ENCODE measurements around the gene RPS6KA1.

DNA sequence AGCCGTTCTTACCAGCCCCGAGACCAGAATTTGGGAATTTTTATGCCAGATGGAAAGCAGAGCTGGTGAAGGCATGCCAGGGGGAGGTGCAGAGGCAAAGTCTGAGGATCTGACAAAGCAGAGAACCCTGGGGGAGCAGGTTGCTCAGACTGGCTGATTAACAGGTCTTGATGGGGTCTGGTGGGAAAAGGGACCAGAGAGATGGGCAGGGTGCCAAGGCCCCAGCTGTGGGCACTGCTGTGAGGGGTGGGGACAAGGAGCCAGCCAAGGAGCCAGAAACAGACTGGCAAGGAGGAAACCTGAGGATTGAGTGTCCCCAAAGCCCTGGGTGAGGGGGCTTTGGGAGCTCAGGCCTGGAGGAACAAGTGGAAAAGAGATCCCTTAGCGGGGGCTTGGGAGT lies 21.4 kb downstream of the RPS6KA1 start:
- TF ChIP-seq POLR2AphosphoS5 (IDR thresholded peaks at IDR 0.05; ENCODE audit: borderline replicate concordance, low read depth, low read length): no peak
- no peak for TF ChIP-seq EZH2 (IDR thresholded peaks at IDR 0.05)
